PFSK-1 (cell line): Measurements from ENCODE around the gene GOLPH3L.

Experiments used
- FOXP2 ChIP-seq: optimal IDR thresholded peaks from 2 replicates; pipeline ENCODE3; 2011; ENCODE audit warnings: borderline replicate concordance, control low read depth, inconsistent platforms; ENCODE audit not compliant: insufficient read depth; ENCODE audit errors: extremely low read length, extremely low read depth
- POLR2AphosphoS5 ChIP-seq: IDR thresholded peaks from 2 replicates; pipeline ENCODE4 v1.6.1; 2012; ENCODE audit warnings: low read depth, mild to moderate bottlenecking, control low read depth, low read length, moderate library complexity
- SIN3A ChIP-seq: IDR thresholded peaks from 2 replicates; pipeline ENCODE4 v1.6.1; 2012; ENCODE audit warnings: mild to moderate bottlenecking, low read length, moderate library complexity, borderline replicate concordance; ENCODE audit not compliant: insufficient read depth
- TAF1 ChIP-seq: IDR thresholded peaks from 2 replicates; pipeline ENCODE4 v1.6.1; 2012; ENCODE audit warnings: low read length, control low read depth, borderline replicate concordance; ENCODE audit not compliant: insufficient read depth
- TF ChIP-seq, protein P1 (sequence below), 2 experiments: IDR thresholded peaks; 2 replicates each; pipeline versions ENCODE4 v1.6.1 to v1.8.0; 2011 to 2012; ENCODE audit warnings: low read depth in 2 of 2, low read length in 2 of 2, control low read depth in 1 of 2, inconsistent platforms in 1 of 2, mild to moderate bottlenecking in 1 of 2, moderate library complexity in 1 of 2; ENCODE audit not compliant: insufficient read depth in 1 of 2

Gene GOLPH3L

DNA sequence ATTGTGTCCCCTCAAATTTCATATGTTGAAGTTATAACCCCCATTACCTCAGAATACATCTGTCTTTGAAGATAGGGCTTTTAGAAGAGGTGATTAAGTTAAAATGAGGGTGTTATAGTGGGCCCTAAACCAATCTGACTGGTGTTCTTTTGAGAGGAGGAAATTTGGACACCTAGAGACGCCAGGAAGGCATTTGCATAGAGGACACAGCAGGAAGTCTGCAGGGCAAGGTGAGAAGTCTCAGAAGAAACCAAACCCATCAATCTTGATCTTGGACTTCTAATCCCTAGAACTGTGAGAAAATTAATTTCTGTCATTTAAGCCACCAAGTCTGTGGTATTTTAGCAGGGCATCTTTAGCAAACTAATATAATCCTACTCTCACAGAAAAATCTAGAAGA is 13.0 kb downstream of the GOLPH3L start:
- TF ChIP-seq, protein P1, sequence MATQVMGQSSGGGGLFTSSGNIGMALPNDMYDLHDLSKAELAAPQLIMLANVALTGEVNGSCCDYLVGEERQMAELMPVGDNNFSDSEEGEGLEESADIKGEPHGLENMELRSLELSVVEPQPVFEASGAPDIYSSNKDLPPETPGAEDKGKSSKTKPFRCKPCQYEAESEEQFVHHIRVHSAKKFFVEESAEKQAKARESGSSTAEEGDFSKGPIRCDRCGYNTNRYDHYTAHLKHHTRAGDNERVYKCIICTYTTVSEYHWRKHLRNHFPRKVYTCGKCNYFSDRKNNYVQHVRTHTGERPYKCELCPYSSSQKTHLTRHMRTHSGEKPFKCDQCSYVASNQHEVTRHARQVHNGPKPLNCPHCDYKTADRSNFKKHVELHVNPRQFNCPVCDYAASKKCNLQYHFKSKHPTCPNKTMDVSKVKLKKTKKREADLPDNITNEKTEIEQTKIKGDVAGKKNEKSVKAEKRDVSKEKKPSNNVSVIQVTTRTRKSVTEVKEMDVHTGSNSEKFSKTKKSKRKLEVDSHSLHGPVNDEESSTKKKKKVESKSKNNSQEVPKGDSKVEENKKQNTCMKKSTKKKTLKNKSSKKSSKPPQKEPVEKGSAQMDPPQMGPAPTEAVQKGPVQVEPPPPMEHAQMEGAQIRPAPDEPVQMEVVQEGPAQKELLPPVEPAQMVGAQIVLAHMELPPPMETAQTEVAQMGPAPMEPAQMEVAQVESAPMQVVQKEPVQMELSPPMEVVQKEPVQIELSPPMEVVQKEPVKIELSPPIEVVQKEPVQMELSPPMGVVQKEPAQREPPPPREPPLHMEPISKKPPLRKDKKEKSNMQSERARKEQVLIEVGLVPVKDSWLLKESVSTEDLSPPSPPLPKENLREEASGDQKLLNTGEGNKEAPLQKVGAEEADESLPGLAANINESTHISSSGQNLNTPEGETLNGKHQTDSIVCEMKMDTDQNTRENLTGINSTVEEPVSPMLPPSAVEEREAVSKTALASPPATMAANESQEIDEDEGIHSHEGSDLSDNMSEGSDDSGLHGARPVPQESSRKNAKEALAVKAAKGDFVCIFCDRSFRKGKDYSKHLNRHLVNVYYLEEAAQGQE (IDR thresholded peaks at IDR 0.05; ENCODE audit: insufficient read depth in 1 of 2, low read depth in 2 of 2, low read length in 2 of 2): no peak
- TF ChIP-seq TAF1 (no peak), FOXP2 (no peak), POLR2AphosphoS5 (no peak), SIN3A (no peak)

- TF ChIP-seq, protein P1 (IDR thresholded peaks at IDR 0.05; ENCODE audit: insufficient read depth in 1 of 2, low read depth in 2 of 2, low read length in 2 of 2): no peak
- TF ChIP-seq SIN3A (no peak), FOXP2 (no peak), POLR2AphosphoS5 (no peak), TAF1 (no peak)
These were observed 18.0 kb downstream of the GOLPH3L start for GRCh38 chr1:150678988-150679387.

- TF ChIP-seq POLR2AphosphoS5: no peak
- no peak for TF ChIP-seq FOXP2
- no peak for TF ChIP-seq TAF1
- TF ChIP-seq SIN3A: no peak
- TF ChIP-seq, protein P1 (IDR thresholded peaks at IDR 0.05; ENCODE audit: insufficient read depth in 1 of 2, low read depth in 2 of 2, low read length in 2 of 2): no peak
These were observed 22.1 kb downstream of the GOLPH3L start for GRCh38 chr1:150674881-150675280.

GRCh38 chr1:150663321-150663720 is 33.6 kb downstream of the GOLPH3L start:
- TF ChIP-seq, protein P1 (IDR thresholded peaks at IDR 0.05; ENCODE audit: insufficient read depth in 1 of 2, low read depth in 2 of 2, low read length in 2 of 2): no peak
- TF ChIP-seq SIN3A (no peak), TAF1 (no peak), FOXP2 (no peak), POLR2AphosphoS5 (no peak)

- TF ChIP-seq POLR2AphosphoS5 (no peak), SIN3A (no peak), TAF1 (no peak), FOXP2 (no peak)
- TF ChIP-seq, protein P1 (IDR thresholded peaks at IDR 0.05; ENCODE audit: insufficient read depth in 1 of 2, low read depth in 2 of 2, low read length in 2 of 2): no peak
These were observed 34.1 kb downstream of the GOLPH3L start for GRCh38 chr1:150662811-150663210.
